PC-9 (cell line): ENCODE results near the gene KIZ. TPM values are rescaled to one million over a fixed set of nuclear protein-coding genes. Genes with fewer than 3 reads are reported as not detected.

ENCODE experiments used
- BruUV-seq: library from RNA; stranded (reverse); fragments of 400-500 nt; replicated peaks from 2 replicates; lab custom pipeline; 2021; lab: Mats Ljungman, UMichigan
- CTCF ChIA-PET: fragments of 300-600 bp; sonication (Branson Sonifier 250); formaldehyde crosslinking; loops from one replicate; lab custom pipeline; 2022; ENCODE audit warnings: antibody characterized with exemption; lab: Charles Lee
- POLR2A ChIA-PET: fragments of 300-600 bp; sonication (Branson Sonifier 250); formaldehyde crosslinking; loops from one replicate; lab custom pipeline; 2022; ENCODE audit warnings: antibody characterized with exemption; ENCODE audit not compliant: unreplicated experiment; lab: Charles Lee
- DNase-seq, 2 experiments: peaks; one replicate each; pipeline versions ENCODE4 v3.0.0 to v3.0.0-alpha.2; 2015 to 2022; ENCODE audit warnings: mixed read lengths in 1 of 2
- H2AFZ ChIP-seq: fragments of 200-600 bp; sonication (generic); 2 replicates; pipeline ENCODE4 v1.8.1; 2017; ENCODE audit warnings: antibody characterized with exemption
- H3F3A ChIP-seq: fragments of 200-600 bp; sonication (generic); 2 replicates; pipeline ENCODE4 v1.8.1; 2017; ENCODE audit warnings: antibody characterized with exemption, mild to moderate bottlenecking, low read depth; ENCODE audit not compliant: insufficient read depth
- H3K27ac ChIP-seq: fragments of 200-600 bp; sonication (generic); 2 replicates; pipeline ENCODE4 v1.6.1; 2016; ENCODE audit warnings: mixed run types
- H3K27me3 ChIP-seq: fragments of 200-600 bp; sonication (generic); 2 replicates; pipeline ENCODE4 v1.6.1; 2016; ENCODE audit warnings: low read depth, mixed run types; ENCODE audit not compliant: insufficient read depth
- H3K36me3 ChIP-seq: fragments of 200-600 bp; sonication (generic); 2 replicates; pipeline ENCODE4 v1.6.1; 2016; ENCODE audit warnings: low read depth, mixed run types
- H3K4me1 ChIP-seq: fragments of 200-600 bp; sonication (generic); replicated peaks from 2 replicates; pipeline ENCODE4 v1.6.1; 2016; ENCODE audit warnings: mixed run types; ENCODE audit not compliant: insufficient read depth
- H3K4me2 ChIP-seq: fragments of 200-600 bp; sonication (generic); 2 replicates; pipeline ENCODE4 v1.6.1; 2017; ENCODE audit warnings: mixed run types
- H3K4me3 ChIP-seq: fragments of 200-600 bp; sonication (generic); 2 replicates; pipeline ENCODE4 v1.6.1; 2016; ENCODE audit warnings: mixed run types
- H3K79me2 ChIP-seq: fragments of 200-600 bp; sonication (generic); 2 replicates; pipeline ENCODE4 v1.6.1; 2017; ENCODE audit warnings: low read depth, mixed run types
- H3K9me2 ChIP-seq: fragments of 200-600 bp; sonication (generic); 2 replicates; pipeline ENCODE4 v1.8.1; 2017; ENCODE audit warnings: mild to moderate bottlenecking; ENCODE audit not compliant: insufficient read depth
- H3K9me3 ChIP-seq: fragments of 200-600 bp; sonication (generic); 2 replicates; pipeline ENCODE4 v1.8.1; 2016; ENCODE audit warnings: low read depth; ENCODE audit not compliant: insufficient read depth
- H4K20me1 ChIP-seq: fragments of 200-600 bp; sonication (generic); 2 replicates; pipeline ENCODE4 v1.8.1; 2017; ENCODE audit not compliant: insufficient read depth
- EZH2 ChIP-seq: fragments of 200-600 bp; sonication (generic); IDR thresholded peaks from 2 replicates; pipeline ENCODE4 v1.8.0; 2017; ENCODE audit warnings: antibody characterized with exemption, low read depth
- intact Hi-C: fragments of 100-400 bp; cut with micrococcal nuclease; formaldehyde crosslinking; loops from one replicate; pipeline ENCODE4 v1.10.0; 2022; ENCODE audit not compliant: unreplicated experiment
- total RNA-seq: library from RNA; stranded (reverse); gene quantifications from 2 replicates; pipeline ENCODE4 v1.2.3, GENCODE V29; 2021
- TF ChIP-seq, protein P1 (sequence below): fragments of 200-600 bp; sonication (generic); conservative IDR thresholded peaks from 2 replicates; pipeline ENCODE4 v1.6.1; 2017; ENCODE audit warnings: mixed run types, antibody characterized with exemption, mild to moderate bottlenecking, moderate library complexity

KIZ gene
- total RNA-seq, 1 experiment from 2014 or later = 21.5 TPM

DNA sequence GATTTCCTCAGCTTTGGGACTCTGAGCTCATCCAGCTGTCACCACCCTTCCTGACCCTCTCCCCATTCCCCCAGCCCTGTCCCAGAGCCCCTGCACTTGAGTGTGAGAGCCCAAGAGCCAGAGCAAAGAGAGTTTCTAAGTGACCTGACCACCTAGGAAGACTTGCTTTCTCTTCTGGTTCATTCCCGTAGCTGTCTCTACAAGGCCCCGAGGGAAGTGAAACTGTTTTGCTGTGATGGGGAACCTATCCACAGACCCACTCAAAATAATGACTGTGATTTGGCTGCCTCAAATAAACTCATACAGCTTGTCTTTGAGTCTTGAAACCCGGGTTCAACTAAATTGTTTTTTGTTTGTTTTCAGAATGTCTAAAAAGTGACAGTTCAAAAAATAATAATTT lies 102.6 kb downstream of the KIZ start:
- no TSS peak for BruUV-seq
- DNase-seq = no peak
- Histone ChIP-seq H4K20me1 (no peaks in the 10 kb centered on the region; the same call in 1 of the 2 replicates), H3K4me3 (no peak overlapping the region), H3K4me2 (no peak overlapping the region), H3K9me2 (no peaks in the 10 kb centered on the region), H3K27ac (no peak overlapping the region), H3K79me2 (no peaks in the 10 kb centered on the region), H3K4me1 (no peaks in the 10 kb centered on the region), H3K27me3 (no peaks in the 10 kb centered on the region), H3F3A (no peaks in the 10 kb centered on the region), H3K36me3 (no peaks in the 10 kb centered on the region), H3K9me3 (no peaks in the 10 kb centered on the region), H2AFZ (no peak overlapping the region)
- ChIA-PET POLR2A (no interaction called here), CTCF (no interaction called here)
- no peak for TF ChIP-seq EZH2
- TF ChIP-seq, protein P1, sequence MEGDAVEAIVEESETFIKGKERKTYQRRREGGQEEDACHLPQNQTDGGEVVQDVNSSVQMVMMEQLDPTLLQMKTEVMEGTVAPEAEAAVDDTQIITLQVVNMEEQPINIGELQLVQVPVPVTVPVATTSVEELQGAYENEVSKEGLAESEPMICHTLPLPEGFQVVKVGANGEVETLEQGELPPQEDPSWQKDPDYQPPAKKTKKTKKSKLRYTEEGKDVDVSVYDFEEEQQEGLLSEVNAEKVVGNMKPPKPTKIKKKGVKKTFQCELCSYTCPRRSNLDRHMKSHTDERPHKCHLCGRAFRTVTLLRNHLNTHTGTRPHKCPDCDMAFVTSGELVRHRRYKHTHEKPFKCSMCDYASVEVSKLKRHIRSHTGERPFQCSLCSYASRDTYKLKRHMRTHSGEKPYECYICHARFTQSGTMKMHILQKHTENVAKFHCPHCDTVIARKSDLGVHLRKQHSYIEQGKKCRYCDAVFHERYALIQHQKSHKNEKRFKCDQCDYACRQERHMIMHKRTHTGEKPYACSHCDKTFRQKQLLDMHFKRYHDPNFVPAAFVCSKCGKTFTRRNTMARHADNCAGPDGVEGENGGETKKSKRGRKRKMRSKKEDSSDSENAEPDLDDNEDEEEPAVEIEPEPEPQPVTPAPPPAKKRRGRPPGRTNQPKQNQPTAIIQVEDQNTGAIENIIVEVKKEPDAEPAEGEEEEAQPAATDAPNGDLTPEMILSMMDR = no peak
- intact Hi-C loops = no loop called here

DNA sequence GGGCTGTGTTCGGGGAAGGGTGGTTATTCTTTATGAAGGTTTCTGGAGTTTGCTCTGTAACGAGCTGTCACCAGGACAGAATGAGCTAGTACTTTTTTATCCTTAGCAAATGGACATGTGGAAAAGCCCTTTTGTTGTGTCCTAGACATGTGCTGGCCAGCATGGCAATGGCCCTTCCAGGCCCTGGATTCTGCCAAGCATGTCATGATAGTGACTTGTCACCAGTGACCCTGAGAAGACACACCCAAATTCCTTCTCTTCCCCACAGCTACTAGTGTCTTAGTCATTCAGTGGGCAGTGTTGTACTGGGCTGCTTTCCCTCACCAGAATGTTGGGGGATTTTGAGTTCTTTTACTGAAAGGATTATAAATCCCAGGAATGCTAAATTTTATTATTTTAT lies 103.3 kb downstream of the KIZ start:
- no peaks in the 10 kb centered on the region for H3F3A ChIP-seq
- no peaks in the 10 kb centered on the region for H3K9me2 ChIP-seq
- POLR2A ChIA-PET = no interaction called here
- no peaks in the 10 kb centered on the region; the same call in 1 of the 2 replicates for H4K20me1 ChIP-seq
- H3K4me1 ChIP-seq = no peaks in the 10 kb centered on the region
- no peak overlapping the region for H3K4me3 ChIP-seq
- CTCF ChIA-PET = no interaction called here
- DNase-seq = no peak
- no peaks in the 10 kb centered on the region for H3K9me3 ChIP-seq
- H3K36me3 ChIP-seq = no peaks in the 10 kb centered on the region
- H3K79me2 ChIP-seq = no peaks in the 10 kb centered on the region
- H2AFZ ChIP-seq = no peak overlapping the region
- no peak for TF ChIP-seq EZH2
- TF ChIP-seq, protein P1 = no peak
- no peaks in the 10 kb centered on the region for H3K27me3 ChIP-seq
- intact Hi-C loops = no loop called here
- no TSS peak for BruUV-seq
- no peak overlapping the region for H3K4me2 ChIP-seq
- H3K27ac ChIP-seq = no peak overlapping the region

GRCh38 chr20:21230220-21230619 lies 104.3 kb downstream of the KIZ start:
- H3K27me3 ChIP-seq = no peaks in the 10 kb centered on the region
- TF ChIP-seq, protein P1 = no peak
- no peak for TF ChIP-seq EZH2
- no peak overlapping the region for H3K4me2 ChIP-seq
- no TSS peak for BruUV-seq
- H3F3A ChIP-seq = no peaks in the 10 kb centered on the region
- no peak overlapping the region for H3K4me3 ChIP-seq
- intact Hi-C loops = loop anchor here (10.0 kb wide), 1 partner anchor 365 kb away; no protein-coding TSS in a partner anchor
- H3K9me3 ChIP-seq = no peaks in the 10 kb centered on the region
- no peak for DNase-seq
- H3K79me2 ChIP-seq = no peaks in the 10 kb centered on the region
- no peaks in the 10 kb centered on the region for H3K9me2 ChIP-seq
- H3K4me1 ChIP-seq = peaks cover 3% of the 10 kb centered on the region
- CTCF ChIA-PET = no interaction called here
- POLR2A ChIA-PET = interaction anchor here (0.7 kb wide), 1 partner anchor 123 kb away, joined by 3 read pairs; no protein-coding TSS in a partner anchor
- H3K36me3 ChIP-seq = no peaks in the 10 kb centered on the region
- no peak overlapping the region for H2AFZ ChIP-seq
- H3K27ac ChIP-seq = no peak overlapping the region
- H4K20me1 ChIP-seq = no peaks in the 10 kb centered on the region; the same call in 1 of the 2 replicates
